MM.1S (cell line): Measurements from ENCODE around the gene DRAM1.

Experiments
- DNase-seq: peaks from one replicate; pipeline ENCODE4 v3.0.0-alpha.2; 2015
- H2AFZ ChIP-seq: fragments of 300-600 bp; sonication (generic); 2 replicates; pipeline ENCODE4 v1.6.0; 2016; ENCODE audit warnings: antibody characterized with exemption, low read length
- H3F3A ChIP-seq: fragments of 300-600 bp; sonication (generic); 2 replicates; pipeline ENCODE4 v1.6.1; 2016; ENCODE audit warnings: mild to moderate bottlenecking, antibody characterized with exemption, low read length, moderate library complexity, mixed read lengths; ENCODE audit not compliant: insufficient read depth
- H3K27ac ChIP-seq: fragments of 300-600 bp; sonication (generic); 2 replicates; pipeline ENCODE4 v1.5.1; 2016; ENCODE audit warnings: mild to moderate bottlenecking, low read length
- H3K27me3 ChIP-seq: fragments of 300-600 bp; sonication (generic); replicated peaks from 2 replicates; pipeline ENCODE4 v1.6.0; 2016; ENCODE audit warnings: low read length; ENCODE audit not compliant: insufficient read depth
- H3K36me3 ChIP-seq: fragments of 300-600 bp; sonication (generic); replicated peaks from 2 replicates; pipeline ENCODE4 v1.6.1; 2016; ENCODE audit warnings: mild to moderate bottlenecking, low read length, mixed read lengths; ENCODE audit not compliant: insufficient read depth
- H3K4me1 ChIP-seq: fragments of 300-600 bp; sonication (generic); 2 replicates; pipeline ENCODE4 v1.6.1; 2016; ENCODE audit warnings: low read length, mixed read lengths
- H3K4me2 ChIP-seq: fragments of 300-600 bp; sonication (generic); 2 replicates; pipeline ENCODE4 v1.6.0; 2016; ENCODE audit warnings: low read depth, low read length
- H3K4me3 ChIP-seq: fragments of 300-600 bp; sonication (generic); 2 replicates; pipeline ENCODE4 v1.5.1; 2016; ENCODE audit warnings: low read length, mixed read lengths
- H3K79me2 ChIP-seq: fragments of 300-600 bp; sonication (generic); 2 replicates; pipeline ENCODE4 v1.6.1; 2016; ENCODE audit warnings: mixed run types, low read length, mixed read lengths
- H3K9ac ChIP-seq: fragments of 300-600 bp; sonication (generic); 2 replicates; pipeline ENCODE4 v1.6.1; 2016; ENCODE audit warnings: low read length, mixed read lengths
- H3K9me2 ChIP-seq: fragments of 300-600 bp; sonication (generic); replicated peaks from 2 replicates; pipeline ENCODE4 v1.6.1; 2016; ENCODE audit warnings: mild to moderate bottlenecking, low read length, mixed read lengths; ENCODE audit not compliant: insufficient read depth
- H3K9me3 ChIP-seq: fragments of 300-600 bp; sonication (generic); replicated peaks from 2 replicates; pipeline ENCODE4 v1.6.1; 2016; ENCODE audit warnings: mild to moderate bottlenecking, low read length, mixed read lengths; ENCODE audit not compliant: insufficient read depth
- H4K20me1 ChIP-seq: fragments of 300-600 bp; sonication (generic); 2 replicates; pipeline ENCODE4 v1.6.1; 2016; ENCODE audit warnings: mild to moderate bottlenecking, low read length, moderate library complexity, mixed read lengths; ENCODE audit not compliant: insufficient read depth
- EZH2 ChIP-seq: fragments of 300-600 bp; sonication (generic); optimal IDR thresholded peaks from 2 replicates; pipeline ENCODE3; 2017; ENCODE audit warnings: low read depth, mild to moderate bottlenecking, antibody characterized with exemption, low read length, mixed read lengths
- EZH2phosphoT487 ChIP-seq: fragments of 300-600 bp; sonication (generic); IDR thresholded peaks from 2 replicates; pipeline ENCODE4 v1.6.1; 2018; ENCODE audit warnings: antibody characterized with exemption, low read length
- TF ChIP-seq, protein P1 (sequence below): fragments of 300-600 bp; sonication (generic); IDR thresholded peaks from 2 replicates; pipeline ENCODE4 v1.5.1; 2016; ENCODE audit warnings: antibody characterized with exemption, low read length, mixed read lengths

DRAM1 gene

DNA sequence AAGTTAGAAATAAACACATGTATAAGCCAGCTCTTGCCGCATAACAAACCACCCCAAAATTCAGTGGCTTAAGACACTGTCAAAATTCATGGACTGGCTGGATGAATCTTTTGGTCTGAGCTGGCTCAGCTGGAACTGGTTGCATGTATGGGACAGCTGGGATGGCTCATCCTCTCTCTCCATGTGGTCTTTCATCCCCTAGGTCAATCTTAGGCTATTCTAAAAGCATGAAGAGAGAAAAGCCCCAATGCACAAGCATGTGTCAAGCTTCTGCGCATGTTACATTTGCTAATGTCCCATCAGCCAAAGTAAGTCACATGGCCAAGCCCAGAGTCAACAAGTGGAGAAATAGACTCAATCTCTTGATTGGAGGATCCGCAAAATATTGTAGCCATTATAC lies 71.0 kb downstream of the DRAM1 start:
- Histone ChIP-seq H4K20me1 (no peaks in the 10 kb centered on the region), H2AFZ (no peak overlapping the region), H3K27me3 (no peaks in the 10 kb centered on the region), H3K4me2 (no peak overlapping the region), H3F3A (no peaks in the 10 kb centered on the region), H3K36me3 (no peaks in the 10 kb centered on the region), H3K9ac (no peak overlapping the region), H3K4me1 (no peaks in the 10 kb centered on the region), H3K27ac (no peak overlapping the region), H3K9me2 (no peaks in the 10 kb centered on the region), H3K9me3 (no peaks in the 10 kb centered on the region), H3K4me3 (no peak overlapping the region), H3K79me2 (no peaks in the 10 kb centered on the region)
- TF ChIP-seq EZH2phosphoT487 (no peak), EZH2 (no peak)
- TF ChIP-seq, protein P1, sequence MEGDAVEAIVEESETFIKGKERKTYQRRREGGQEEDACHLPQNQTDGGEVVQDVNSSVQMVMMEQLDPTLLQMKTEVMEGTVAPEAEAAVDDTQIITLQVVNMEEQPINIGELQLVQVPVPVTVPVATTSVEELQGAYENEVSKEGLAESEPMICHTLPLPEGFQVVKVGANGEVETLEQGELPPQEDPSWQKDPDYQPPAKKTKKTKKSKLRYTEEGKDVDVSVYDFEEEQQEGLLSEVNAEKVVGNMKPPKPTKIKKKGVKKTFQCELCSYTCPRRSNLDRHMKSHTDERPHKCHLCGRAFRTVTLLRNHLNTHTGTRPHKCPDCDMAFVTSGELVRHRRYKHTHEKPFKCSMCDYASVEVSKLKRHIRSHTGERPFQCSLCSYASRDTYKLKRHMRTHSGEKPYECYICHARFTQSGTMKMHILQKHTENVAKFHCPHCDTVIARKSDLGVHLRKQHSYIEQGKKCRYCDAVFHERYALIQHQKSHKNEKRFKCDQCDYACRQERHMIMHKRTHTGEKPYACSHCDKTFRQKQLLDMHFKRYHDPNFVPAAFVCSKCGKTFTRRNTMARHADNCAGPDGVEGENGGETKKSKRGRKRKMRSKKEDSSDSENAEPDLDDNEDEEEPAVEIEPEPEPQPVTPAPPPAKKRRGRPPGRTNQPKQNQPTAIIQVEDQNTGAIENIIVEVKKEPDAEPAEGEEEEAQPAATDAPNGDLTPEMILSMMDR = no peak
- DNase-seq = no peak

DNA sequence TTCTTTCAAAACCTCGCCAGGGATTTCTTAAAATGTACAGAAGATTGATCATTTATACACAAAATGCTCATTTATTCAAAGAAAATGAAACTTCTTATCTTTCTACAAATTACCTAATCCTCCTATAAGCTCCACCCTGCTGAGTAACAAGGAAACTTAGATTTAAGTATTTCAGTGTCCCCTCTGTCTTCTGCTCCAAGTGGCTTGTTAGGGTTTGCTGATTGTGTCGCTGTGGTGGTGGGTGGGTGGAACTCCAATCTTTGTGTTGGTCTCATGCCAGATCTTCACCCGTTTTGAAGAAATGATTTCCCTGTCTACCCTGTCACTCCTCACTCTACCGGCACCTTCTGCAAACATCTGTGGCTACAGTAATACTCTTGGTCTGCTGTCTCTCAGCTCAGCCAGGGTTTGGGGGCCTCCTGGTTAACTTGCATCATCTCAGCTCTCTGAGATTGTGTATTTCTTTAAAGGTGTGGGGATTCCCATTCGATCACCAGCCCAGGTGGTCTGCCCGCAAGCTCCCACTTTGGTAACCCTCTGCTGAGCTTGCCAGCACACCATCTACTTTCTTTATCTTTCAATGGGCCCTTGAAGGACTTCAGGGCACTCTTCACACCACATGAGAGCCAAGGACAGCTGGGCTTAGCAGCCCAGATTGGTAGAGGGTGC lies 73.8 kb downstream of the DRAM1 start:
- TF ChIP-seq EZH2phosphoT487 (no peak), EZH2 (no peak)
- TF ChIP-seq, protein P1 = no peak
- H2AFZ ChIP-seq = no peak overlapping the region
- H3K27ac ChIP-seq = no peak overlapping the region
- no peaks in the 10 kb centered on the region for H3K9me2 ChIP-seq
- no peaks in the 10 kb centered on the region for H3K36me3 ChIP-seq
- no peaks in the 10 kb centered on the region for H3K79me2 ChIP-seq
- H3K9me3 ChIP-seq = no peaks in the 10 kb centered on the region
- H3K4me1 ChIP-seq = no peaks in the 10 kb centered on the region
- H4K20me1 ChIP-seq = no peaks in the 10 kb centered on the region
- H3K9ac ChIP-seq = no peak overlapping the region
- no peaks in the 10 kb centered on the region for H3F3A ChIP-seq
- no peak overlapping the region for H3K4me2 ChIP-seq
- H3K27me3 ChIP-seq = no peaks in the 10 kb centered on the region
- H3K4me3 ChIP-seq = no peak overlapping the region
- no peak for DNase-seq

DNA sequence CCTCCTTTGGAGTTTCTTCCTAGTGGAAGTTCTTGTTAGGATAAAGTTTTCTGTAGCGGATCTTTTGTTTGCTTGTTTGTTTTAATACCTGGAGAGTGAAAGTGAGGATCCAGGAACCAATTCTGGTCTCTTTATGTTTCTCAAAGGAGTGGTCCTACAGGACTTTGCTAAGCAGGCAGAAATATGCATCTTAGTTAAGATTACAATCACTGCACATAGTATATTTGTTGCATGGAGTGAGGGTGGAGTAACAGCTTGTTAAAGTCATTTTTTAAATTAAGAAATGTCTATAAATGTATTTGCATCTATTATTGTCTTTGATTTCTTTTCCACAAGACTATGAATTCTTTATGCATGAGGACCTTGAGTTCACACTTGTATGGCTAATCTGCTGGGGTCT lies 76.7 kb downstream of the DRAM1 start:
- Histone ChIP-seq H3K27me3 (no peaks in the 10 kb centered on the region), H2AFZ (no peak overlapping the region), H3K9me3 (no peaks in the 10 kb centered on the region), H3K36me3 (no peaks in the 10 kb centered on the region), H3K4me2 (no peak overlapping the region), H3K4me3 (no peak overlapping the region), H4K20me1 (no peaks in the 10 kb centered on the region), H3K9ac (no peak overlapping the region), H3F3A (no peaks in the 10 kb centered on the region), H3K79me2 (no peaks in the 10 kb centered on the region), H3K27ac (no peak overlapping the region), H3K4me1 (no peaks in the 10 kb centered on the region), H3K9me2 (no peaks in the 10 kb centered on the region)
- DNase-seq = no peak
- TF ChIP-seq EZH2phosphoT487 (no peak), EZH2 (no peak)
- TF ChIP-seq, protein P1 = no peak
